GM19035 (cell line): ENCODE measurements around the gene LCORL.
A peak's percentile ranks its signal among the peaks of the same experiment; 100 is the strongest.
"Not testable (repeated sequence)": the region's sequence is repeated elsewhere in the genome, so short reads cannot be mapped to it uniquely, and the experiment has no call there.

ENCODE experiments used
- ATAC-seq: cut with Tn5 transposase; IDR thresholded peaks from one replicate; pipeline ENCODE4 v1.9.1; 2021; ENCODE audit not compliant: unreplicated experiment

LCORL gene

DNA sequence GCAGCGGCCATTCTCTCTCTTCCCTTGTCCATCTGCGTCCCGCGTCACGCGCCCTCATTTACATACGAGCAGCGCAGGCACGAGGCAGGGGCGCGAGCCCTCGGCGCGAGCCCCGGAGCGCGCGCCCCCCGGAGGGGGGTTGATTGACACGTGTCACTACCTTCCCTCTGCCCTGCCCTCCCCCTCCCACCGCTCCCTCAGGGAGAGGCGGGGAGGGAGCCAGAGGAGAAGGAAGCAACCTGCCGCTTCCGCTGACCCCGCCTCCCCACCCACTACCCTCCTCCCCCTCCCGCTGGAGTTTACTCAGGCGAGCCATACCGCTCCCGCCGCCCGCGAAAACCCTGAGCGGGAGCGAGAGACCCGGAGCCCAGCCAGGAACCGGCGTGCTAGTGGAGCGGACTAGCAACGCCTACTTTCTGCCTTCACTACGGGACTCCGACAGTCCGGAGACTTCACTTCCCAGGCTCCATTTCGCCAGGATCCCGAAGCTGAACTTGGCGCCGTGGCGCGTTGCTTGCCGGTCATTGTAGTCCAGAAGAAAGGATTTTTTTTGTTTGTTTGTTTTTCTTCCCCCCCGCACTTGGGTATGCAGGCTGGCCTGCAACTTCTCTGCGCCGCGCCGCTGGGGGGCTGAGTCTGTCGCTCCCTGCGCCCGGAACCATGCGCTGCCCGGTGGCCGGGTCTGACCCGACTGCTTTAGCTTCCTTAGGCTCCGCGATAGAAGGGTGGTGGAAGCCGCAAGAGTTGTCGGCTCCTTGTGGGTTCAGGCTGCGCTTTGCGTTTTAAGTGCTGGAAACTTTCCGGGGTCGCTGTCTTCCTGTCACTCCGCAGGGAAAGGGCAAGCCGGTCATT, at the start of gene LCORL:
Gene LCORL (minus strand): TSS at position 36 of the 852 bp plus-strand sequence. CDS start 4 bp downstream, at position 32.
- ATAC-seq, result peak; percentile 78

GRCh38 chr4:18069810-18070209, 48.3 kb upstream of the LCORL start:
- no peak for ATAC-seq

GRCh38 chr4:18067031-18067430, 45.5 kb upstream of the LCORL start:
- ATAC-seq, result no peak

- ATAC-seq, result no peak
Observed at GRCh38 chr4:18063079-18063478, 41.5 kb upstream of the LCORL start.

DNA sequence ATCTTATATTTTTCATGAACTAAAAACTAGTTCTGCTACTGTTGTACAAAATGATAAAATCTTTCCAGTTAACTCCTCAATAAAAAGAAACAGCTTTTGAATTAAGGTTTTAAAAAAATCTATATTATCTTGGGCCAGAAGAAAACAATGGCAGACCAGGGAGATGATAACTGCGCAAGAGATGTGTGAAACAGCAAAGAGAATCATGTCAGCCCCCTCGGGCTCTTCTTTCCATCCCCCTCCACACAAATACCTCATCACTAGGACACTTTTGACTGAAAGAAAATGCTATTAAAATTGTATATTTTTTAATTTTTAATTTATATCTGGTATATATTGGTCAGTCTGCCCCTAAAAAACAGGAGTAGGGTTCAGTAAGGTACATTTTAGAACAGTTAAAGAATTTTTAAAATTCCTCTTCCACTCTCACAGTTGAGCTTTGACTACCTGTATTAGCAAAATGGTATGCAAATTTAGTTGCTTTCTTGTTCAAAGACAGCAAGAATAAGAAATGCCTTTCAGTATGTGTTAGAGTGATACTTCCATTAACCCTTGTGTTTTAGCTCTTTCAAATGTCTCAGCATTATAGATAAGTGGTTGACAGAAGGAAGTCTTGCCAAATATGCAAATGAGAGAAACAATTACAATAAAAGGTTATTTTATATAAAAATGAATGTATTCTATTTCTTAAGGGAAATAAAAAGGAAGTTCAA, 36.4 kb upstream of the LCORL start:
- peak; percentile 73 for ATAC-seq

DNA sequence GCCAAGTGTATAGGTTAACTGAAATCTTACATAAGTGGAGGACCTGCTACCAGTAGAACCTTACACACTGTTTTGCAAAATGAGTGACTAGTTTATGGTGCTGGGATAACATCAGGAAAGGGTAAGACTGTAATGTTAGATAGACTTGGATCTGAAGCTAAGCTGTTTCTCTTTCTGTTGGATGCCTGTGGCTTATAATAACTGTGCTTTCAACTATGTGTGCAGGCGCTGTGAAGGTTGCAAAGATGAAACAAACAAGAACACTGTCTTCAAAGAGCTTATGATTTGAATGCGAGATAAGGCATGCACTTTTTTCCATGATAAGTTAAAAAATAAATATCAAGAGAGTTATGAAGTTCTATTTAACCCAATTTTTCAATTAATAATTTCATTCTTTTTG, 34.5 kb upstream of the LCORL start:
- ATAC-seq, result no peak

DNA sequence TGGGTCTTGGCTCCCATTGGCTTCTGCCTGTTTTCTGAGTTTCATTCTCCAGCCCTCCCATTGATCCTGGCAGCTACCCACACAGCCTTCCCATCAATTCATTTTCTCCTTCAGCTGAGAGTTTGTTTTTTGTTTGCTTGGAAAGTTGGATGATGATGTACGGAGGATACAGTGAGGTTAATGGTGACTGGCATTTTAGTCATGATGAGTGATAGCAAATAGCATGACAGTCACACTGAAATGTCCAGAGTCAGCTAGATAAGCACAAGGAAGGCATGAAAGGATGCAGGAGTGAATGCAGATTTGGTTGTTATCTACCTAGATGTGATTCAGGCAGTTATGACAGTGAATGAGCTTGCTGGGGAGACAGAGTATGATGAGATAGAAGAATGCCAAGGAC, 30.6 kb upstream of the LCORL start:
- ATAC-seq, result no peak

DNA sequence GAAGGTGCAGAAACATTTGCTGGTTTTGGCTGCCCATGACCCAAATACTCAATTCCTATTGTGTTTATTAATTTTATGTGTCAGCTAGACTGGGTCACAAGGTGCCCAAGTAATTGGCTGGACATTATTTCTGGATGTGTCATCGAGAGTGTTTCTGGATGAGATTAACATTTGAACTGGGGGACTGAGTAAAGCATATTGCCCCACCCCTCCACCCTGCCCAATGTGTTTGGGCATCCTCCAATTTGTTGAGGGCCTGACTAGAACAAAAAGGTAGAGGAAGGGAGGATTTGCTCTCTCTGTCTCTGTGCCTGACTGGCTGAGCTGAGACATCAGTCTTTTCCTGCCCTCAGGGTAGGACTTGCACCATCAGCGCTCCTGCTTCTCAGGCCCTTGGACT, 29.7 kb upstream of the LCORL start:
- no peak for ATAC-seq

DNA sequence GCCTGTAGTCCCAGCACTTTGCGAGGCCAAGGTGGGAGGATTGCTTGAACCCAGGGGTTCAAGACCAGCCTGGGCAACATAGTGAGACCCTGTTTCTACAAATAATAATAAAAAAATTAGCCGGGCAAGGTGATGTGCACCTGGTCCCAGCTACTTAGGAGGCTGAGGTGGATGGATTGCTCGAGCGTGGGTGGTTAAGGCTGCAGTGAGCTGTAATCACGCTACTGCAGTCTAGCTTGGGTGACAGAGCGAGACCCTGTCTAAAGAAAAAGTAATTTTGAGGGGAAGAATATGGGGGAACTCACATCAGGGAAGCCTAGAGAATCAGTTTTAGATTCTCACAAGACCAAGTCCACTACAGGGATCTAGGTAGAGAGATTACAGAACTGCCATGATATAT, 28.9 kb upstream of the LCORL start:
- no peak for ATAC-seq

DNA sequence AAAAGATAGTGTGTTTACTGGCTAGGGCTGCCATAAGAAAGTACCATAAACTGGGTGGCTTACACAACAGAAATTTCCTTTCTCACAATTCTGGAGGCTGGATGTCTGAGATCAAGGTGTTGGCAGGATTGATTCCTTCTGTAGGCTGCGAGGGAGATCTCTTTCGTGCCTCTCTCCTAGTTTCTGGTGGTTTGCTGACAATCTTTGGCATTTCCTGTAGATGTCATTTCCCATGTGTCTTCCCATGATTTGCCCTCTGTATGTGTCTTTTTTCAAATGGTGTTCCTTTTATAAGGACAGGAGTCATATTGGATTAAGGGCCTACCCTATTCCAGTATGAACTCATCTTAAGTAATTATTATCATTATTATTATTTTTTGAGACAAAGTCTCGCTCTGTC, 27.9 kb upstream of the LCORL start:
- ATAC-seq, result no peak

DNA sequence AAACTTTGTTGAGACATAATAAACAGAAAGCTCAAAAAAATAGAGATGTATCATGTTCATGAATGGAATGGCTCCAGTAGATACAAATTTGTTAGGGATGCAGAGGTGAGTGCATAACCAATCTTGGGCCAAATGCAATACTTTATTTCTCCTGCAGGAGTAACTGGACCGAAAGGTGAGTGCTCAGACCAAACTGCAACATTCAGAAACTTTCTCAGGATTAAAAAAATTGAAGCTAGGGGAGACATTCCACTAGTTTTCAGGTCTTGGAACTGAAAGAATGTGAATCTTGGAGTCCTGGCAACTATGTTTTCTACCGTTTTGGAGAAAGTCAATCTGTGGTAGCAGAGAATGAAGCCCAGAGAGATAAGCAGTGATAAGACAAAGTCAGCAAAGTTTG, 21.2 kb upstream of the LCORL start:
- no peak for ATAC-seq

GRCh38 chr4:18042012-18042411, 20.5 kb upstream of the LCORL start:
- ATAC-seq, result no peak

GRCh38 chr4:18041114-18041513, 19.6 kb upstream of the LCORL start:
- no peak for ATAC-seq

- ATAC-seq, result no peak
Observed at GRCh38 chr4:18039113-18039512, 17.6 kb upstream of the LCORL start.

DNA sequence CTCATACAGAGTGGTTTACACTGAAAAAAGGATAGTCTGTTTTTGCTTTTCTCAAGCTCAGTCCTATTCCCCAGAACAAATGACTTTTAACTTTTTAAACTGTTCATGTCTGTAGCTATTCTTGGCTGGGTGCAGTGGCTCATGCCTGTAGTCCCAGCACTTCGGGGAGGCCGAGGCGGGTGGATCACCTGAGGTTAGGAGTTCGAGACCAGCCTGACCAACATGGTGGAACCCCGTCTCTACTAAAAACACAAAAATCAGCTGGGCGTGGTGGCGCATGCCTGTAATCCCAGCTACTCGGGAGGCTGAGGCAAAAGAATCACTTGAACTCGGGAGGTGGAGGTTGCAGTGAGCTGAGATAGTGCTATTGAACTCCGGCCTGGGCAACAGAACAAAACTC, 14.8 kb upstream of the LCORL start:
- not testable (repeated sequence) for ATAC-seq

- no peak for ATAC-seq
Observed at GRCh38 chr4:18034099-18034498, 12.5 kb upstream of the LCORL start.

DNA sequence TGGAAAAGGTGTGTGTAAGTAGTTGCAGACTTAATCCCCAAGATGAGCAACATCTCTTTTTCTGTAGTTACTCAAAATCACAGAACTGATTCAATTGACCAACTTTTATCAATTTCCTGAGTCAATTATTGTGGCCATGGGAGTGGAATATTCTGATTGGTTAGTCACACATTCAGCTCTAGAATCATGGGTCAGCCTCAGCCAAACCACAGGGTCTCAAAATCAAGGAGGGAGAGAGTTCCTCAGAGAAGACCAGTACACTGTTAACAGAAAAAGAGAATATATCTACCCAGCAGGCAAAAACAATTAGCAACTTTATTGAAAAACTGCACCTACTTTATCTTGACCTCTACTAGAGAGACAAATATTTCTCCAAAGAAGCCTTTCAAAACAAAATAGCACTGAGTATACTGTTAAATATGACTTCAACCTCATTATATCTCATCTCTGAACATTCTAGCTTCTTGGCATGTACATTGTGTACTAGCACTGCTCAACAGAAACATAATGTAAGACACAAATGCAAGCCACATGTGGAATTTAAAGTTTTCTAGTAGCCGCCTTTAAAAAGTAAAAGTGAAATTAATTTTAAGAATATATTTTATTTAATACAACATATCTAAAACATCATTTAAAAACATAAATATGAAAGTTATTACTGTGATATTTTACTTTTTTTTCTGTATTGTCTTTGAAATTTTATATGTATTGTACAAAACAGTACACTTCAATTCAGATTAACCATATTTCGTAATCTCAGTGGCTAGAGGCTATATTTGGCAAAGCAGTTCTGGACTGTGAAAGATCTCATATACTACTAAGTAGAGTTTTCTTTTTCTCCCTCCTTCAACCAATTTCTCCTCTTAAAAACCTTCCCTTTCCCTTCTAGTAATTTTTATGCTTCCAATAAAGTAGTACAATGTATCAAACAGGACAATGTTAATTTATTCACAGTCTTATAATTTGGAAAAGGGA, 11.8 kb upstream of the LCORL start:
- ATAC-seq, result no peak

- no peak for ATAC-seq
Observed at GRCh38 chr4:18025288-18025687, 3.7 kb upstream of the LCORL start.

DNA sequence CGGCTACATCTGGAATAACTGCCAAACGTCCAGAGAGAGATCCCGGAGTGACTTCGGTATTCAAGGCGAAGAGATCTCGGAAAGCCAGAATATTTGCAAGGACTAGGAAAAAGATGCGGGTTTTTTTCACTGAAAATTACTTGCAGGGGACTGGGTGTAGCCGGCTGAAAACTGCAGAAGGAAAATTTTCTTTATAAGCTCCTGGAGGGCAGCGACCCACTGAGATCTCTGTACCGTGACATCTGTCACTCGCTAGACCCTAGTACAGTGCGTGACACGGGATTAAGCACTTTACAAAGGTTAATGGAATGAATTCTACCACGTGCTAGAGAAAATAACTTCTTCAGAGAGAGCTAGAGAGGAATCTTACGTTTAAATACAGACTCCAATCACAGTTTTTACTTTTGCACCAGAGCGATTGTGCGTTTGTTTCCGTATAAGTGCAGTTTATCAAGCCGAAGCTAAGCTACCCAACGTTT, 1.1 kb upstream of the LCORL start:
- ATAC-seq, result no peak

GRCh38 chr4:18021470-18021719, 160 bp downstream of the LCORL start:
- ATAC-seq, result peak; percentile 21
